GM23338 (cell line): ENCODE measurements around the gene ERN1. TPM values are rescaled to one million over a fixed set of nuclear protein-coding genes. Genes with fewer than 3 reads are reported as not detected.

ENCODE experiments used
- ATAC-seq: fragments of 200-7000 bp; cut with Tn5 transposase; 3 replicates; pipeline ENCODE4 v1.9.1; 2020
- DNase-seq: peaks from one replicate; pipeline ENCODE4 v3.0.0-alpha.2; 2015; ENCODE audit warnings: low spot score
- H2AFZ ChIP-seq: fragments of 200-600 bp; sonication (generic); 2 replicates; pipeline ENCODE4 v1.8.0; 2016; ENCODE audit warnings: antibody characterized with exemption, mild to moderate bottlenecking, moderate library complexity
- H3F3A ChIP-seq: fragments of 200-600 bp; sonication (generic); replicated peaks from 2 replicates; pipeline ENCODE4 v1.8.0; 2017; ENCODE audit warnings: antibody characterized with exemption, mixed run types, low read depth
- H3K27ac ChIP-seq: fragments of 200-600 bp; sonication (generic); 2 replicates; pipeline ENCODE4 v1.6.1; 2016; ENCODE audit warnings: low read depth
- H3K27me3 ChIP-seq: fragments of 200-600 bp; sonication (generic); 2 replicates; pipeline ENCODE4 v1.8.0; 2016; ENCODE audit warnings: mild to moderate bottlenecking, mixed run types, moderate library complexity; ENCODE audit not compliant: insufficient read depth
- H3K36me3 ChIP-seq: fragments of 200-600 bp; sonication (generic); 2 replicates; pipeline ENCODE4 v1.8.0; 2016; ENCODE audit warnings: mild to moderate bottlenecking; ENCODE audit not compliant: insufficient read depth
- H3K4me1 ChIP-seq: fragments of 200-600 bp; sonication (generic); 2 replicates; pipeline ENCODE4 v1.8.0; 2016; ENCODE audit warnings: mild to moderate bottlenecking, moderate library complexity; ENCODE audit not compliant: insufficient read depth
- H3K4me2 ChIP-seq: fragments of 200-600 bp; sonication (generic); 2 replicates; pipeline ENCODE4 v1.7.1; 2017; ENCODE audit warnings: mixed run types
- H3K4me3 ChIP-seq: fragments of 200-600 bp; sonication (generic); 2 replicates; pipeline ENCODE4 v1.6.1; 2016; ENCODE audit warnings: mixed run types
- H3K79me2 ChIP-seq: fragments of 200-600 bp; sonication (generic); replicated peaks from 2 replicates; pipeline ENCODE4 v1.8.0; 2017; ENCODE audit warnings: mild to moderate bottlenecking; ENCODE audit not compliant: insufficient read depth
- H3K9me2 ChIP-seq: fragments of 200-600 bp; sonication (generic); 2 replicates; pipeline ENCODE4 v1.8.0; 2017; ENCODE audit not compliant: insufficient read depth
- H4K20me1 ChIP-seq: fragments of 200-600 bp; sonication (generic); replicated peaks from 2 replicates; pipeline ENCODE4 v1.8.0; 2017; ENCODE audit warnings: mild to moderate bottlenecking; ENCODE audit not compliant: insufficient read depth
- H3K27ac Mint-ChIP-seq: 2 replicates; pipeline ENCODE4 v1.8.0; 2020; ENCODE audit warnings: inconsistent platforms, mild to moderate bottlenecking, moderate library complexity, mixed read lengths
- H3K27me3 Mint-ChIP-seq: 3 replicates; pipeline ENCODE4 v1.8.0; 2022; ENCODE audit warnings: low read depth, mild to moderate bottlenecking, moderate library complexity, mixed read lengths, inconsistent platforms; ENCODE audit not compliant: insufficient read depth, poor library complexity
- H3K36me3 Mint-ChIP-seq: 3 replicates; pipeline ENCODE4 v1.8.0; 2021; ENCODE audit warnings: low read depth, mild to moderate bottlenecking, inconsistent platforms, moderate library complexity, mixed read lengths
- H3K4me1 Mint-ChIP-seq: 3 replicates; pipeline ENCODE4 v1.8.0; 2020; ENCODE audit warnings: mild to moderate bottlenecking, inconsistent platforms, mixed read lengths
- H3K4me3 Mint-ChIP-seq: 3 replicates; pipeline ENCODE4 v1.8.0; 2021; ENCODE audit warnings: moderate library complexity, mild to moderate bottlenecking, inconsistent platforms, mixed read lengths
- H3K9me3 Mint-ChIP-seq: 3 replicates; pipeline ENCODE4 v1.8.0; 2020; ENCODE audit warnings: moderate library complexity, mild to moderate bottlenecking, inconsistent platforms, mixed read lengths
- CREB1 ChIP-seq: fragments of 250-450 bp; sonication (Bioruptor Pico); IDR thresholded peaks from 2 replicates; pipeline ENCODE4 v1.5.0; 2020; ENCODE audit warnings: low read depth, mild to moderate bottlenecking, moderate library complexity
- EZH2 ChIP-seq: fragments of 200-600 bp; sonication (generic); IDR thresholded peaks from one replicate; pipeline ENCODE4 v1.8.0; 2017; ENCODE audit warnings: antibody characterized with exemption, mild to moderate bottlenecking, low read depth; ENCODE audit not compliant: unreplicated experiment
- EZH2phosphoT487 ChIP-seq: fragments of 200-600 bp; sonication (generic); IDR thresholded peaks from one replicate; pipeline ENCODE4 v1.8.1; 2018; ENCODE audit warnings: antibody characterized with exemption; ENCODE audit not compliant: unreplicated experiment
- JUNB ChIP-seq: IDR thresholded peaks from one replicate; pipeline ENCODE4 v1.6.1; 2016; ENCODE audit warnings: antibody characterized with exemption; ENCODE audit not compliant: unreplicated experiment
- NANOG ChIP-seq: IDR thresholded peaks from 2 replicates; pipeline ENCODE4 v1.6.1; 2016; ENCODE audit warnings: antibody characterized with exemption, borderline replicate concordance
- POLR2AphosphoS5 ChIP-seq: IDR thresholded peaks from 2 replicates; pipeline ENCODE4 v1.6.1; 2016; ENCODE audit warnings: antibody characterized with exemption, low read depth
- REST ChIP-seq: IDR thresholded peaks from one replicate; pipeline ENCODE4 v1.6.1; 2018; ENCODE audit warnings: antibody characterized with exemption; ENCODE audit not compliant: unreplicated experiment
- STAT1 ChIP-seq: IDR thresholded peaks from one replicate; pipeline ENCODE4 v1.6.1; 2016; ENCODE audit warnings: antibody characterized with exemption; ENCODE audit not compliant: unreplicated experiment
- ZNF114 ChIP-seq: fragments of 250-450 bp; sonication (Bioruptor Pico); IDR thresholded peaks from 2 replicates; pipeline ENCODE4 v1.5.0; 2020; ENCODE audit warnings: mild to moderate bottlenecking, moderate library complexity
- ZNF331 ChIP-seq: fragments of 250-450 bp; sonication (Bioruptor Pico); IDR thresholded peaks from 2 replicates; pipeline ENCODE4 v1.5.0; 2020; ENCODE audit warnings: low read depth, mild to moderate bottlenecking, moderate library complexity
- polyA plus RNA-seq: library from polyadenylated mRNA; unstranded; fragments of >200 nt; fragmentation: Nextera tagmentation; extraction: Ambion mirVana; gene quantifications from 2 replicates; pipeline ENCODE4 v1.2.1, GENCODE V29; 2016
- total RNA-seq: library from RNA; depleted of rRNA; stranded (reverse); fragments of >200 nt; shearing (Covaris generic); gene quantifications from 2 replicates; pipeline ENCODE4 v1.2.3, GENCODE V29; 2014
- TF ChIP-seq, protein P1 (sequence below), 2 experiments: fragments of 200-600 bp in 1 of 2; sonication (generic) in 1 of 2; conservative IDR thresholded peaks; 2 replicates each; pipeline versions ENCODE4 v1.5.1 to v1.6.1; 2016 to 2017; ENCODE audit warnings: antibody characterized with exemption in 2 of 2, low read depth in 2 of 2, mild to moderate bottlenecking in 2 of 2, moderate library complexity in 1 of 2
- TF ChIP-seq, protein P2 (sequence below): fragments of 250-450 bp; sonication (Bioruptor Pico); IDR thresholded peaks from 2 replicates; pipeline ENCODE4 v1.5.0; 2020; ENCODE audit warnings: mild to moderate bottlenecking, moderate library complexity
- TF ChIP-seq, protein P3 (sequence below): IDR thresholded peaks from 2 replicates; pipeline ENCODE4 v1.6.1; 2016; ENCODE audit warnings: antibody characterized with exemption

The ERN1 gene
- total and polyA plus RNA-seq, 2 experiments from 2014 or later, result 5.9 to 7.5 TPM

GRCh38 chr17:64107500-64108236, 22.3 kb downstream of the ERN1 start:
- Histone ChIP-seq H3K9me2 (peaks cover 4% of the 10 kb centered on the region; the same call in 1 of the 2 replicates), H3K79me2 (no peaks in the 10 kb centered on the region), H3K27ac (no peak overlapping the region), H2AFZ (no peak overlapping the region), H3K27me3 (no peaks in the 10 kb centered on the region), H3K36me3 (no peaks in the 10 kb centered on the region), H3K4me2 (no peak overlapping the region), H3K4me1 (peaks cover 7% of the 10 kb centered on the region; the same call in 1 of the 2 replicates), H3K4me3 (no peak overlapping the region), H4K20me1 (no peaks in the 10 kb centered on the region), H3F3A (no peaks in the 10 kb centered on the region)
- Mint-ChIP-seq H3K4me1 (peaks cover 10% of the 10 kb centered on the region), H3K27me3 (peaks cover 6% of the 10 kb centered on the region), H3K4me3 (no peak overlapping the region), H3K27ac (peak overlapping the region; percentile 34; the same call in 1 of the 2 replicates), H3K36me3 (no peaks in the 10 kb centered on the region), H3K9me3 (no peaks in the 10 kb centered on the region)
- TF ChIP-seq, protein P1, sequence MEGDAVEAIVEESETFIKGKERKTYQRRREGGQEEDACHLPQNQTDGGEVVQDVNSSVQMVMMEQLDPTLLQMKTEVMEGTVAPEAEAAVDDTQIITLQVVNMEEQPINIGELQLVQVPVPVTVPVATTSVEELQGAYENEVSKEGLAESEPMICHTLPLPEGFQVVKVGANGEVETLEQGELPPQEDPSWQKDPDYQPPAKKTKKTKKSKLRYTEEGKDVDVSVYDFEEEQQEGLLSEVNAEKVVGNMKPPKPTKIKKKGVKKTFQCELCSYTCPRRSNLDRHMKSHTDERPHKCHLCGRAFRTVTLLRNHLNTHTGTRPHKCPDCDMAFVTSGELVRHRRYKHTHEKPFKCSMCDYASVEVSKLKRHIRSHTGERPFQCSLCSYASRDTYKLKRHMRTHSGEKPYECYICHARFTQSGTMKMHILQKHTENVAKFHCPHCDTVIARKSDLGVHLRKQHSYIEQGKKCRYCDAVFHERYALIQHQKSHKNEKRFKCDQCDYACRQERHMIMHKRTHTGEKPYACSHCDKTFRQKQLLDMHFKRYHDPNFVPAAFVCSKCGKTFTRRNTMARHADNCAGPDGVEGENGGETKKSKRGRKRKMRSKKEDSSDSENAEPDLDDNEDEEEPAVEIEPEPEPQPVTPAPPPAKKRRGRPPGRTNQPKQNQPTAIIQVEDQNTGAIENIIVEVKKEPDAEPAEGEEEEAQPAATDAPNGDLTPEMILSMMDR (conservative IDR thresholded peaks at IDR 0.05; ENCODE audit: low read depth in 2 of 2), result no peak
- TF ChIP-seq JUNB, result no peak
- TF ChIP-seq STAT1, result no peak
- no peak for TF ChIP-seq ZNF331 (CRISPR knock-in tag)
- TF ChIP-seq, protein P2, sequence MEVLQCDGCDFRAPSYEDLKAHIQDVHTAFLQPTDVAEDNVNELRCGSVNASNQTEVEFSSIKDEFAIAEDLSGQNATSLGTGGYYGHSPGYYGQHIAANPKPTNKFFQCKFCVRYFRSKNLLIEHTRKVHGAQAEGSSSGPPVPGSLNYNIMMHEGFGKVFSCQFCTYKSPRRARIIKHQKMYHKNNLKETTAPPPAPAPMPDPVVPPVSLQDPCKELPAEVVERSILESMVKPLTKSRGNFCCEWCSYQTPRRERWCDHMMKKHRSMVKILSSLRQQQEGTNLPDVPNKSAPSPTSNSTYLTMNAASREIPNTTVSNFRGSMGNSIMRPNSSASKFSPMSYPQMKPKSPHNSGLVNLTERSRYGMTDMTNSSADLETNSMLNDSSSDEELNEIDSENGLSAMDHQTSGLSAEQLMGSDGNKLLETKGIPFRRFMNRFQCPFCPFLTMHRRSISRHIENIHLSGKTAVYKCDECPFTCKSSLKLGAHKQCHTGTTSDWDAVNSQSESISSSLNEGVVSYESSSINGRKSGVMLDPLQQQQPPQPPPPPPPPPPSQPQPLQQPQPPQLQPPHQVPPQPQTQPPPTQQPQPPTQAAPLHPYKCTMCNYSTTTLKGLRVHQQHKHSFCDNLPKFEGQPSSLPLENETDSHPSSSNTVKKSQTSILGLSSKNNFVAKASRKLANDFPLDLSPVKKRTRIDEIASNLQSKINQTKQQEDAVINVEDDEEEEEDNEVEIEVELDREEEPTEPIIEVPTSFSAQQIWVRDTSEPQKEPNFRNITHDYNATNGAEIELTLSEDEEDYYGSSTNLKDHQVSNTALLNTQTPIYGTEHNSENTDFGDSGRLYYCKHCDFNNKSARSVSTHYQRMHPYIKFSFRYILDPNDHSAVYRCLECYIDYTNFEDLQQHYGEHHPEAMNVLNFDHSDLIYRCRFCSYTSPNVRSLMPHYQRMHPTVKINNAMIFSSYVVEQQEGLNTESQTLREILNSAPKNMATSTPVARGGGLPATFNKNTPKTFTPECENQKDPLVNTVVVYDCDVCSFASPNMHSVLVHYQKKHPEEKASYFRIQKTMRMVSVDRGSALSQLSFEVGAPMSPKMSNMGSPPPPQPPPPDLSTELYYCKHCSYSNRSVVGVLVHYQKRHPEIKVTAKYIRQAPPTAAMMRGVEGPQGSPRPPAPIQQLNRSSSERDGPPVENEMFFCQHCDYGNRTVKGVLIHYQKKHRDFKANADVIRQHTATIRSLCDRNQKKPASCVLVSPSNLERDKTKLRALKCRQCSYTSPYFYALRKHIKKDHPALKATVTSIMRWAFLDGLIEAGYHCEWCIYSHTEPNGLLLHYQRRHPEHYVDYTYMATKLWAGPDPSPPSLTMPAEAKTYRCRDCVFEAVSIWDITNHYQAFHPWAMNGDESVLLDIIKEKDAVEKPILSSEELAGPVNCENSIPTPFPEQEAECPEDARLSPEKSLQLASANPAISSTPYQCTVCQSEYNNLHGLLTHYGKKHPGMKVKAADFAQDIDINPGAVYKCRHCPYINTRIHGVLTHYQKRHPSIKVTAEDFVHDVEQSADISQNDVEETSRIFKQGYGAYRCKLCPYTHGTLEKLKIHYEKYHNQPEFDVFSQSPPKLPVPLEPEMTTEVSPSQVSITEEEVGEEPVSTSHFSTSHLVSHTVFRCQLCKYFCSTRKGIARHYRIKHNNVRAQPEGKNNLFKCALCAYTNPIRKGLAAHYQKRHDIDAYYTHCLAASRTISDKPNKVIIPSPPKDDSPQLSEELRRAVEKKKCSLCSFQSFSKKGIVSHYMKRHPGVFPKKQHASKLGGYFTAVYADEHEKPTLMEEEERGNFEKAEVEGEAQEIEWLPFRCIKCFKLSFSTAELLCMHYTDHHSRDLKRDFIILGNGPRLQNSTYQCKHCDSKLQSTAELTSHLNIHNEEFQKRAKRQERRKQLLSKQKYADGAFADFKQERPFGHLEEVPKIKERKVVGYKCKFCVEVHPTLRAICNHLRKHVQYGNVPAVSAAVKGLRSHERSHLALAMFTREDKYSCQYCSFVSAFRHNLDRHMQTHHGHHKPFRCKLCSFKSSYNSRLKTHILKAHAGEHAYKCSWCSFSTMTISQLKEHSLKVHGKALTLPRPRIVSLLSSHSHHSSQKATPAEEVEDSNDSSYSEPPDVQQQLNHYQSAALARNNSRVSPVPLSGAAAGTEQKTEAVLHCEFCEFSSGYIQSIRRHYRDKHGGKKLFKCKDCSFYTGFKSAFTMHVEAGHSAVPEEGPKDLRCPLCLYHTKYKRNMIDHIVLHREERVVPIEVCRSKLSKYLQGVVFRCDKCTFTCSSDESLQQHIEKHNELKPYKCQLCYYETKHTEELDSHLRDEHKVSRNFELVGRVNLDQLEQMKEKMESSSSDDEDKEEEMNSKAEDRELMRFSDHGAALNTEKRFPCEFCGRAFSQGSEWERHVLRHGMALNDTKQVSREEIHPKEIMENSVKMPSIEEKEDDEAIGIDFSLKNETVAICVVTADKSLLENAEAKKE (CRISPR knock-in tag), result no peak
- TF ChIP-seq NANOG, result no peak
- no peak for TF ChIP-seq EZH2
- TF ChIP-seq, protein P3, sequence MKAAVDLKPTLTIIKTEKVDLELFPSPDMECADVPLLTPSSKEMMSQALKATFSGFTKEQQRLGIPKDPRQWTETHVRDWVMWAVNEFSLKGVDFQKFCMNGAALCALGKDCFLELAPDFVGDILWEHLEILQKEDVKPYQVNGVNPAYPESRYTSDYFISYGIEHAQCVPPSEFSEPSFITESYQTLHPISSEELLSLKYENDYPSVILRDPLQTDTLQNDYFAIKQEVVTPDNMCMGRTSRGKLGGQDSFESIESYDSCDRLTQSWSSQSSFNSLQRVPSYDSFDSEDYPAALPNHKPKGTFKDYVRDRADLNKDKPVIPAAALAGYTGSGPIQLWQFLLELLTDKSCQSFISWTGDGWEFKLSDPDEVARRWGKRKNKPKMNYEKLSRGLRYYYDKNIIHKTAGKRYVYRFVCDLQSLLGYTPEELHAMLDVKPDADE, result no peak
- no peak for TF ChIP-seq CREB1 (CRISPR knock-in tag)
- TF ChIP-seq EZH2phosphoT487, result no peak
- TF ChIP-seq REST, result no peak
- TF ChIP-seq ZNF114 (CRISPR knock-in tag), result no peak
- no peak for TF ChIP-seq POLR2AphosphoS5
- ATAC-seq (no peak), DNase-seq (no peak)
